Gastroesophageal sphincter (tissue), 3 donors: ENCODE results near the gene GSTO2.

Experiments
- POLR2A ChIP-seq, 2 donors: fragments of 450-650 bp; IDR thresholded peaks; one replicate each; pipeline ENCODE4 v1.6.1; 2017; ENCODE audit warnings: antibody characterized with exemption in 2 of 2, mild to moderate bottlenecking in 2 of 2, moderate library complexity in 1 of 2
- TF ChIP-seq, protein P1 (sequence below), 4 experiments: fragments of 200-600 bp in 2 of 4; fragments of 450-650 bp in 2 of 4; sonication (generic) in 1 of 4; IDR thresholded peaks; one replicate each; pipeline ENCODE4 v1.5.1; 2017 to 2019; ENCODE audit warnings: antibody characterized with exemption in 4 of 4, mild to moderate bottlenecking in 2 of 4, moderate library complexity in 2 of 4

GRCh38 chr10:104351061-104351702 lies 82.2 kb downstream of the GSTO2 start:
- TF ChIP-seq, protein P1, sequence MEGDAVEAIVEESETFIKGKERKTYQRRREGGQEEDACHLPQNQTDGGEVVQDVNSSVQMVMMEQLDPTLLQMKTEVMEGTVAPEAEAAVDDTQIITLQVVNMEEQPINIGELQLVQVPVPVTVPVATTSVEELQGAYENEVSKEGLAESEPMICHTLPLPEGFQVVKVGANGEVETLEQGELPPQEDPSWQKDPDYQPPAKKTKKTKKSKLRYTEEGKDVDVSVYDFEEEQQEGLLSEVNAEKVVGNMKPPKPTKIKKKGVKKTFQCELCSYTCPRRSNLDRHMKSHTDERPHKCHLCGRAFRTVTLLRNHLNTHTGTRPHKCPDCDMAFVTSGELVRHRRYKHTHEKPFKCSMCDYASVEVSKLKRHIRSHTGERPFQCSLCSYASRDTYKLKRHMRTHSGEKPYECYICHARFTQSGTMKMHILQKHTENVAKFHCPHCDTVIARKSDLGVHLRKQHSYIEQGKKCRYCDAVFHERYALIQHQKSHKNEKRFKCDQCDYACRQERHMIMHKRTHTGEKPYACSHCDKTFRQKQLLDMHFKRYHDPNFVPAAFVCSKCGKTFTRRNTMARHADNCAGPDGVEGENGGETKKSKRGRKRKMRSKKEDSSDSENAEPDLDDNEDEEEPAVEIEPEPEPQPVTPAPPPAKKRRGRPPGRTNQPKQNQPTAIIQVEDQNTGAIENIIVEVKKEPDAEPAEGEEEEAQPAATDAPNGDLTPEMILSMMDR (IDR thresholded peaks at IDR 0.05) = no peak
- TF ChIP-seq POLR2A (IDR thresholded peaks at IDR 0.05) = no peak
